ENCODE data around the gene TMEM150A.
"Not testable (repeated sequence)": the region's sequence is repeated elsewhere in the genome, so short reads cannot be mapped to it uniquely, and the experiment has no call there.

The TMEM150A gene

GRCh38 chr2:85595301-85596025 lies 7.0 kb downstream of the TMEM150A start, which contains the start of gene RNF181:
RNF181 (plus strand) TSS chr2:85595745; CDS start chr2:85595764, 19 bp downstream.
- in situ Hi-C loops (cut with MboI; ENCODE audit: low sequenced_read_pairs): no loop called here

GRCh38 chr2:85594715-85595300 lies 7.7 kb downstream of the TMEM150A start:
- in situ Hi-C loops (cut with MboI; ENCODE audit: low sequenced_read_pairs): no loop called here

- in situ Hi-C loops (cut with MboI; ENCODE audit: low sequenced_read_pairs): no loop called here
These were observed 9.5 kb downstream of the TMEM150A start for GRCh38 chr2:85593023-85593422.

GRCh38 chr2:85592299-85592698 lies 10.2 kb downstream of the TMEM150A start:
- in situ Hi-C loops (cut with MboI; ENCODE audit: low sequenced_read_pairs): not testable (repeated sequence)

- in situ Hi-C loops (cut with MboI; ENCODE audit: low sequenced_read_pairs): no loop called here
These were observed 10.9 kb downstream of the TMEM150A start for GRCh38 chr2:85591563-85591962.

GRCh38 chr2:85590950-85591349 lies 11.5 kb downstream of the TMEM150A start:
- in situ Hi-C loops (cut with MboI; ENCODE audit: low sequenced_read_pairs): no loop called here

- in situ Hi-C loops (cut with MboI; ENCODE audit: low sequenced_read_pairs): no loop called here
These were observed 12.3 kb downstream of the TMEM150A start for GRCh38 chr2:85589982-85590791.

GRCh38 chr2:85589181-85589580 lies 13.3 kb downstream of the TMEM150A start:
- in situ Hi-C loops (cut with MboI; ENCODE audit: low sequenced_read_pairs): no loop called here

- in situ Hi-C loops (cut with MboI; ENCODE audit: low sequenced_read_pairs): no loop called here
These were observed 13.9 kb downstream of the TMEM150A start for GRCh38 chr2:85588645-85589044.

- in situ Hi-C loops (cut with MboI; ENCODE audit: low sequenced_read_pairs): no loop called here
These were observed 14.3 kb downstream of the TMEM150A start for GRCh38 chr2:85588236-85588635.

- in situ Hi-C loops (cut with MboI; ENCODE audit: low sequenced_read_pairs): no loop called here
These were observed 16.8 kb downstream of the TMEM150A start for GRCh38 chr2:85585781-85586105.

GRCh38 chr2:85584857-85585780 lies 17.4 kb downstream of the TMEM150A start:
- in situ Hi-C loops (cut with MboI; ENCODE audit: low sequenced_read_pairs): no loop called here

- in situ Hi-C loops (cut with MboI; ENCODE audit: low sequenced_read_pairs): no loop called here
These were observed 18.1 kb downstream of the TMEM150A start, which contains the start of gene VAMP5 for GRCh38 chr2:85584354-85584856. VAMP5 (plus strand) TSS chr2:85584431; CDS start chr2:85584491, 60 bp downstream.

- in situ Hi-C loops (cut with MboI; ENCODE audit: low sequenced_read_pairs): no loop called here
These were observed 18.7 kb downstream of the TMEM150A start for GRCh38 chr2:85583667-85584353.

GRCh38 chr2:85582492-85582891 lies 20.0 kb downstream of the TMEM150A start:
- in situ Hi-C loops (cut with MboI; ENCODE audit: low sequenced_read_pairs): no loop called here

- in situ Hi-C loops (cut with MboI; ENCODE audit: low sequenced_read_pairs): no loop called here
These were observed 22.3 kb downstream of the TMEM150A start for GRCh38 chr2:85580206-85580605.

- in situ Hi-C loops (cut with MboI; ENCODE audit: low sequenced_read_pairs): no loop called here
These were observed 23.1 kb downstream of the TMEM150A start for GRCh38 chr2:85579266-85579935.

- in situ Hi-C loops (cut with MboI; ENCODE audit: low sequenced_read_pairs): no loop called here
These were observed 24.0 kb downstream of the TMEM150A start for GRCh38 chr2:85578243-85579180.
